GM23338 (cell line): Measurements from ENCODE around the gene CBLC. TPM values are rescaled to one million over a fixed set of nuclear protein-coding genes. Genes with fewer than 3 reads are reported as not detected.

Experiments
- ATAC-seq: fragments of 200-7000 bp; cut with Tn5 transposase; 3 replicates; pipeline ENCODE4 v1.9.1; 2020
- DNase-seq: peaks from one replicate; pipeline ENCODE4 v3.0.0-alpha.2; 2015; ENCODE audit warnings: low spot score
- H2AFZ ChIP-seq: fragments of 200-600 bp; sonication (generic); 2 replicates; pipeline ENCODE4 v1.8.0; 2016; ENCODE audit warnings: antibody characterized with exemption, mild to moderate bottlenecking, moderate library complexity
- H3F3A ChIP-seq: fragments of 200-600 bp; sonication (generic); replicated peaks from 2 replicates; pipeline ENCODE4 v1.8.0; 2017; ENCODE audit warnings: antibody characterized with exemption, mixed run types, low read depth
- H3K27ac ChIP-seq: fragments of 200-600 bp; sonication (generic); 2 replicates; pipeline ENCODE4 v1.6.1; 2016; ENCODE audit warnings: low read depth
- H3K27me3 ChIP-seq: fragments of 200-600 bp; sonication (generic); 2 replicates; pipeline ENCODE4 v1.8.0; 2016; ENCODE audit warnings: mild to moderate bottlenecking, mixed run types, moderate library complexity; ENCODE audit not compliant: insufficient read depth
- H3K36me3 ChIP-seq: fragments of 200-600 bp; sonication (generic); 2 replicates; pipeline ENCODE4 v1.8.0; 2016; ENCODE audit warnings: mild to moderate bottlenecking; ENCODE audit not compliant: insufficient read depth
- H3K4me1 ChIP-seq: fragments of 200-600 bp; sonication (generic); 2 replicates; pipeline ENCODE4 v1.8.0; 2016; ENCODE audit warnings: mild to moderate bottlenecking, moderate library complexity; ENCODE audit not compliant: insufficient read depth
- H3K4me2 ChIP-seq: fragments of 200-600 bp; sonication (generic); 2 replicates; pipeline ENCODE4 v1.7.1; 2017; ENCODE audit warnings: mixed run types
- H3K4me3 ChIP-seq: fragments of 200-600 bp; sonication (generic); 2 replicates; pipeline ENCODE4 v1.6.1; 2016; ENCODE audit warnings: mixed run types
- H3K79me2 ChIP-seq: fragments of 200-600 bp; sonication (generic); replicated peaks from 2 replicates; pipeline ENCODE4 v1.8.0; 2017; ENCODE audit warnings: mild to moderate bottlenecking; ENCODE audit not compliant: insufficient read depth
- H3K9me2 ChIP-seq: fragments of 200-600 bp; sonication (generic); 2 replicates; pipeline ENCODE4 v1.8.0; 2017; ENCODE audit not compliant: insufficient read depth
- H4K20me1 ChIP-seq: fragments of 200-600 bp; sonication (generic); replicated peaks from 2 replicates; pipeline ENCODE4 v1.8.0; 2017; ENCODE audit warnings: mild to moderate bottlenecking; ENCODE audit not compliant: insufficient read depth
- H3K27ac Mint-ChIP-seq: 2 replicates; pipeline ENCODE4 v1.8.0; 2020; ENCODE audit warnings: inconsistent platforms, mild to moderate bottlenecking, moderate library complexity, mixed read lengths
- H3K27me3 Mint-ChIP-seq: 3 replicates; pipeline ENCODE4 v1.8.0; 2022; ENCODE audit warnings: low read depth, mild to moderate bottlenecking, moderate library complexity, mixed read lengths, inconsistent platforms; ENCODE audit not compliant: insufficient read depth, poor library complexity
- H3K36me3 Mint-ChIP-seq: 3 replicates; pipeline ENCODE4 v1.8.0; 2021; ENCODE audit warnings: low read depth, mild to moderate bottlenecking, inconsistent platforms, moderate library complexity, mixed read lengths
- H3K4me1 Mint-ChIP-seq: 3 replicates; pipeline ENCODE4 v1.8.0; 2020; ENCODE audit warnings: mild to moderate bottlenecking, inconsistent platforms, mixed read lengths
- H3K4me3 Mint-ChIP-seq: 3 replicates; pipeline ENCODE4 v1.8.0; 2021; ENCODE audit warnings: moderate library complexity, mild to moderate bottlenecking, inconsistent platforms, mixed read lengths
- H3K9me3 Mint-ChIP-seq: 3 replicates; pipeline ENCODE4 v1.8.0; 2020; ENCODE audit warnings: moderate library complexity, mild to moderate bottlenecking, inconsistent platforms, mixed read lengths
- CREB1 ChIP-seq: fragments of 250-450 bp; sonication (Bioruptor Pico); IDR thresholded peaks from 2 replicates; pipeline ENCODE4 v1.5.0; 2020; ENCODE audit warnings: low read depth, mild to moderate bottlenecking, moderate library complexity
- EZH2 ChIP-seq: fragments of 200-600 bp; sonication (generic); IDR thresholded peaks from one replicate; pipeline ENCODE4 v1.8.0; 2017; ENCODE audit warnings: antibody characterized with exemption, mild to moderate bottlenecking, low read depth; ENCODE audit not compliant: unreplicated experiment
- EZH2phosphoT487 ChIP-seq: fragments of 200-600 bp; sonication (generic); IDR thresholded peaks from one replicate; pipeline ENCODE4 v1.8.1; 2018; ENCODE audit warnings: antibody characterized with exemption; ENCODE audit not compliant: unreplicated experiment
- NANOG ChIP-seq: IDR thresholded peaks from 2 replicates; pipeline ENCODE4 v1.6.1; 2016; ENCODE audit warnings: antibody characterized with exemption, borderline replicate concordance
- POLR2AphosphoS5 ChIP-seq: IDR thresholded peaks from 2 replicates; pipeline ENCODE4 v1.6.1; 2016; ENCODE audit warnings: antibody characterized with exemption, low read depth
- ZNF114 ChIP-seq: fragments of 250-450 bp; sonication (Bioruptor Pico); IDR thresholded peaks from 2 replicates; pipeline ENCODE4 v1.5.0; 2020; ENCODE audit warnings: mild to moderate bottlenecking, moderate library complexity
- polyA plus RNA-seq: library from polyadenylated mRNA; unstranded; fragments of >200 nt; fragmentation: Nextera tagmentation; extraction: Ambion mirVana; gene quantifications from 2 replicates; pipeline ENCODE4 v1.2.1, GENCODE V29; 2016
- total RNA-seq: library from RNA; depleted of rRNA; stranded (reverse); fragments of >200 nt; shearing (Covaris generic); gene quantifications from 2 replicates; pipeline ENCODE4 v1.2.3, GENCODE V29; 2014
- TF ChIP-seq, protein P1 (sequence below), 2 experiments: fragments of 200-600 bp in 1 of 2; sonication (generic) in 1 of 2; conservative IDR thresholded peaks; 2 replicates each; pipeline versions ENCODE4 v1.5.1 to v1.6.1; 2016 to 2017; ENCODE audit warnings: antibody characterized with exemption in 2 of 2, low read depth in 2 of 2, mild to moderate bottlenecking in 2 of 2, moderate library complexity in 1 of 2
- TF ChIP-seq, protein P2 (sequence below): IDR thresholded peaks from one replicate; pipeline ENCODE4 v1.6.1; 2018; ENCODE audit warnings: antibody characterized with exemption; ENCODE audit not compliant: unreplicated experiment
- TF ChIP-seq, protein P3 (sequence below): fragments of 250-450 bp; sonication (Bioruptor Pico); IDR thresholded peaks from 2 replicates; pipeline ENCODE4 v1.5.0; 2020; ENCODE audit warnings: mild to moderate bottlenecking, moderate library complexity
- TF ChIP-seq, protein P4 (sequence below): IDR thresholded peaks from 2 replicates; pipeline ENCODE4 v1.6.1; 2016; ENCODE audit warnings: antibody characterized with exemption

The CBLC gene
- total and polyA plus RNA-seq, 2 experiments from 2014 or later: 14.5 to 29.3 TPM

DNA sequence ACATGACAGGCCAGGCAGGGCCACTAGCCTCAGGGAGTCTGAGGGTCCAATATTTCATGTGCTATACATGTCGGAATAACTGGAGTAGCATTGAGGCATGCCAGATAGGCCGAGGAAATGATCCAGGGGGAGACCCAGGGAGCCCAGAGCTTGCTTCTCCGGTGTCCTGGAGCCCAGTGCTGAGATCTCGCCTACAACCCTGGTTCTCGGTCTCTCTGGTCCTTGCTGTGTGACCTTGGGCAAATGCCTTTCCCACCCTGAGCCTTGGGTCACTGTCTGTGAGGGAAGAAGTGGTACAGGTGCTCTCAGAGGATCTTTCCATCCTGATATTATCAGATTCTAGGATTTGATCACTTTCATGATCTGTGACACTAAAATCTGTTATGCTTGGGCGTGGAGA, 11.3 kb downstream of the CBLC start:
- TF ChIP-seq NANOG (no peak), EZH2 (no peak), POLR2AphosphoS5 (no peak), ZNF114 (no peak), EZH2phosphoT487 (no peak), CREB1 (CRISPR knock-in tag) (no peak)
- TF ChIP-seq, protein P1, sequence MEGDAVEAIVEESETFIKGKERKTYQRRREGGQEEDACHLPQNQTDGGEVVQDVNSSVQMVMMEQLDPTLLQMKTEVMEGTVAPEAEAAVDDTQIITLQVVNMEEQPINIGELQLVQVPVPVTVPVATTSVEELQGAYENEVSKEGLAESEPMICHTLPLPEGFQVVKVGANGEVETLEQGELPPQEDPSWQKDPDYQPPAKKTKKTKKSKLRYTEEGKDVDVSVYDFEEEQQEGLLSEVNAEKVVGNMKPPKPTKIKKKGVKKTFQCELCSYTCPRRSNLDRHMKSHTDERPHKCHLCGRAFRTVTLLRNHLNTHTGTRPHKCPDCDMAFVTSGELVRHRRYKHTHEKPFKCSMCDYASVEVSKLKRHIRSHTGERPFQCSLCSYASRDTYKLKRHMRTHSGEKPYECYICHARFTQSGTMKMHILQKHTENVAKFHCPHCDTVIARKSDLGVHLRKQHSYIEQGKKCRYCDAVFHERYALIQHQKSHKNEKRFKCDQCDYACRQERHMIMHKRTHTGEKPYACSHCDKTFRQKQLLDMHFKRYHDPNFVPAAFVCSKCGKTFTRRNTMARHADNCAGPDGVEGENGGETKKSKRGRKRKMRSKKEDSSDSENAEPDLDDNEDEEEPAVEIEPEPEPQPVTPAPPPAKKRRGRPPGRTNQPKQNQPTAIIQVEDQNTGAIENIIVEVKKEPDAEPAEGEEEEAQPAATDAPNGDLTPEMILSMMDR (conservative IDR thresholded peaks at IDR 0.05; ENCODE audit: low read depth in 2 of 2): no peak
- TF ChIP-seq, protein P2, sequence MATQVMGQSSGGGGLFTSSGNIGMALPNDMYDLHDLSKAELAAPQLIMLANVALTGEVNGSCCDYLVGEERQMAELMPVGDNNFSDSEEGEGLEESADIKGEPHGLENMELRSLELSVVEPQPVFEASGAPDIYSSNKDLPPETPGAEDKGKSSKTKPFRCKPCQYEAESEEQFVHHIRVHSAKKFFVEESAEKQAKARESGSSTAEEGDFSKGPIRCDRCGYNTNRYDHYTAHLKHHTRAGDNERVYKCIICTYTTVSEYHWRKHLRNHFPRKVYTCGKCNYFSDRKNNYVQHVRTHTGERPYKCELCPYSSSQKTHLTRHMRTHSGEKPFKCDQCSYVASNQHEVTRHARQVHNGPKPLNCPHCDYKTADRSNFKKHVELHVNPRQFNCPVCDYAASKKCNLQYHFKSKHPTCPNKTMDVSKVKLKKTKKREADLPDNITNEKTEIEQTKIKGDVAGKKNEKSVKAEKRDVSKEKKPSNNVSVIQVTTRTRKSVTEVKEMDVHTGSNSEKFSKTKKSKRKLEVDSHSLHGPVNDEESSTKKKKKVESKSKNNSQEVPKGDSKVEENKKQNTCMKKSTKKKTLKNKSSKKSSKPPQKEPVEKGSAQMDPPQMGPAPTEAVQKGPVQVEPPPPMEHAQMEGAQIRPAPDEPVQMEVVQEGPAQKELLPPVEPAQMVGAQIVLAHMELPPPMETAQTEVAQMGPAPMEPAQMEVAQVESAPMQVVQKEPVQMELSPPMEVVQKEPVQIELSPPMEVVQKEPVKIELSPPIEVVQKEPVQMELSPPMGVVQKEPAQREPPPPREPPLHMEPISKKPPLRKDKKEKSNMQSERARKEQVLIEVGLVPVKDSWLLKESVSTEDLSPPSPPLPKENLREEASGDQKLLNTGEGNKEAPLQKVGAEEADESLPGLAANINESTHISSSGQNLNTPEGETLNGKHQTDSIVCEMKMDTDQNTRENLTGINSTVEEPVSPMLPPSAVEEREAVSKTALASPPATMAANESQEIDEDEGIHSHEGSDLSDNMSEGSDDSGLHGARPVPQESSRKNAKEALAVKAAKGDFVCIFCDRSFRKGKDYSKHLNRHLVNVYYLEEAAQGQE: no peak
- TF ChIP-seq, protein P3, sequence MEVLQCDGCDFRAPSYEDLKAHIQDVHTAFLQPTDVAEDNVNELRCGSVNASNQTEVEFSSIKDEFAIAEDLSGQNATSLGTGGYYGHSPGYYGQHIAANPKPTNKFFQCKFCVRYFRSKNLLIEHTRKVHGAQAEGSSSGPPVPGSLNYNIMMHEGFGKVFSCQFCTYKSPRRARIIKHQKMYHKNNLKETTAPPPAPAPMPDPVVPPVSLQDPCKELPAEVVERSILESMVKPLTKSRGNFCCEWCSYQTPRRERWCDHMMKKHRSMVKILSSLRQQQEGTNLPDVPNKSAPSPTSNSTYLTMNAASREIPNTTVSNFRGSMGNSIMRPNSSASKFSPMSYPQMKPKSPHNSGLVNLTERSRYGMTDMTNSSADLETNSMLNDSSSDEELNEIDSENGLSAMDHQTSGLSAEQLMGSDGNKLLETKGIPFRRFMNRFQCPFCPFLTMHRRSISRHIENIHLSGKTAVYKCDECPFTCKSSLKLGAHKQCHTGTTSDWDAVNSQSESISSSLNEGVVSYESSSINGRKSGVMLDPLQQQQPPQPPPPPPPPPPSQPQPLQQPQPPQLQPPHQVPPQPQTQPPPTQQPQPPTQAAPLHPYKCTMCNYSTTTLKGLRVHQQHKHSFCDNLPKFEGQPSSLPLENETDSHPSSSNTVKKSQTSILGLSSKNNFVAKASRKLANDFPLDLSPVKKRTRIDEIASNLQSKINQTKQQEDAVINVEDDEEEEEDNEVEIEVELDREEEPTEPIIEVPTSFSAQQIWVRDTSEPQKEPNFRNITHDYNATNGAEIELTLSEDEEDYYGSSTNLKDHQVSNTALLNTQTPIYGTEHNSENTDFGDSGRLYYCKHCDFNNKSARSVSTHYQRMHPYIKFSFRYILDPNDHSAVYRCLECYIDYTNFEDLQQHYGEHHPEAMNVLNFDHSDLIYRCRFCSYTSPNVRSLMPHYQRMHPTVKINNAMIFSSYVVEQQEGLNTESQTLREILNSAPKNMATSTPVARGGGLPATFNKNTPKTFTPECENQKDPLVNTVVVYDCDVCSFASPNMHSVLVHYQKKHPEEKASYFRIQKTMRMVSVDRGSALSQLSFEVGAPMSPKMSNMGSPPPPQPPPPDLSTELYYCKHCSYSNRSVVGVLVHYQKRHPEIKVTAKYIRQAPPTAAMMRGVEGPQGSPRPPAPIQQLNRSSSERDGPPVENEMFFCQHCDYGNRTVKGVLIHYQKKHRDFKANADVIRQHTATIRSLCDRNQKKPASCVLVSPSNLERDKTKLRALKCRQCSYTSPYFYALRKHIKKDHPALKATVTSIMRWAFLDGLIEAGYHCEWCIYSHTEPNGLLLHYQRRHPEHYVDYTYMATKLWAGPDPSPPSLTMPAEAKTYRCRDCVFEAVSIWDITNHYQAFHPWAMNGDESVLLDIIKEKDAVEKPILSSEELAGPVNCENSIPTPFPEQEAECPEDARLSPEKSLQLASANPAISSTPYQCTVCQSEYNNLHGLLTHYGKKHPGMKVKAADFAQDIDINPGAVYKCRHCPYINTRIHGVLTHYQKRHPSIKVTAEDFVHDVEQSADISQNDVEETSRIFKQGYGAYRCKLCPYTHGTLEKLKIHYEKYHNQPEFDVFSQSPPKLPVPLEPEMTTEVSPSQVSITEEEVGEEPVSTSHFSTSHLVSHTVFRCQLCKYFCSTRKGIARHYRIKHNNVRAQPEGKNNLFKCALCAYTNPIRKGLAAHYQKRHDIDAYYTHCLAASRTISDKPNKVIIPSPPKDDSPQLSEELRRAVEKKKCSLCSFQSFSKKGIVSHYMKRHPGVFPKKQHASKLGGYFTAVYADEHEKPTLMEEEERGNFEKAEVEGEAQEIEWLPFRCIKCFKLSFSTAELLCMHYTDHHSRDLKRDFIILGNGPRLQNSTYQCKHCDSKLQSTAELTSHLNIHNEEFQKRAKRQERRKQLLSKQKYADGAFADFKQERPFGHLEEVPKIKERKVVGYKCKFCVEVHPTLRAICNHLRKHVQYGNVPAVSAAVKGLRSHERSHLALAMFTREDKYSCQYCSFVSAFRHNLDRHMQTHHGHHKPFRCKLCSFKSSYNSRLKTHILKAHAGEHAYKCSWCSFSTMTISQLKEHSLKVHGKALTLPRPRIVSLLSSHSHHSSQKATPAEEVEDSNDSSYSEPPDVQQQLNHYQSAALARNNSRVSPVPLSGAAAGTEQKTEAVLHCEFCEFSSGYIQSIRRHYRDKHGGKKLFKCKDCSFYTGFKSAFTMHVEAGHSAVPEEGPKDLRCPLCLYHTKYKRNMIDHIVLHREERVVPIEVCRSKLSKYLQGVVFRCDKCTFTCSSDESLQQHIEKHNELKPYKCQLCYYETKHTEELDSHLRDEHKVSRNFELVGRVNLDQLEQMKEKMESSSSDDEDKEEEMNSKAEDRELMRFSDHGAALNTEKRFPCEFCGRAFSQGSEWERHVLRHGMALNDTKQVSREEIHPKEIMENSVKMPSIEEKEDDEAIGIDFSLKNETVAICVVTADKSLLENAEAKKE (CRISPR knock-in tag): no peak
- TF ChIP-seq, protein P4, sequence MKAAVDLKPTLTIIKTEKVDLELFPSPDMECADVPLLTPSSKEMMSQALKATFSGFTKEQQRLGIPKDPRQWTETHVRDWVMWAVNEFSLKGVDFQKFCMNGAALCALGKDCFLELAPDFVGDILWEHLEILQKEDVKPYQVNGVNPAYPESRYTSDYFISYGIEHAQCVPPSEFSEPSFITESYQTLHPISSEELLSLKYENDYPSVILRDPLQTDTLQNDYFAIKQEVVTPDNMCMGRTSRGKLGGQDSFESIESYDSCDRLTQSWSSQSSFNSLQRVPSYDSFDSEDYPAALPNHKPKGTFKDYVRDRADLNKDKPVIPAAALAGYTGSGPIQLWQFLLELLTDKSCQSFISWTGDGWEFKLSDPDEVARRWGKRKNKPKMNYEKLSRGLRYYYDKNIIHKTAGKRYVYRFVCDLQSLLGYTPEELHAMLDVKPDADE: no peak
- no peak overlapping the region for H3K4me3 ChIP-seq
- H3K36me3 ChIP-seq: peaks cover 5% of the 10 kb centered on the region; the same call in 1 of the 2 replicates
- H3K27me3 ChIP-seq: no peaks in the 10 kb centered on the region
- DNase-seq: no peak
- peaks cover 6% of the 10 kb centered on the region; the same call in 1 of the 2 replicates for H3F3A ChIP-seq
- H3K27ac Mint-ChIP-seq: no peak overlapping the region
- no peaks in the 10 kb centered on the region for H3K9me3 Mint-ChIP-seq
- H2AFZ ChIP-seq: no peak overlapping the region
- no peaks in the 10 kb centered on the region for H3K9me2 ChIP-seq
- H3K4me1 ChIP-seq: no peaks in the 10 kb centered on the region
- H3K27ac ChIP-seq: no peak overlapping the region
- no peaks in the 10 kb centered on the region for H3K79me2 ChIP-seq
- no peak overlapping the region for H3K4me2 ChIP-seq
- no peaks in the 10 kb centered on the region for H4K20me1 ChIP-seq
- H3K36me3 Mint-ChIP-seq: peaks cover 36% of the 10 kb centered on the region; the same call in 2 of the 3 replicates
- no peak for ATAC-seq
- H3K4me3 Mint-ChIP-seq: no peak overlapping the region
- peaks cover 18% of the 10 kb centered on the region for H3K27me3 Mint-ChIP-seq
- peaks cover 6% of the 10 kb centered on the region; the same call in 2 of the 3 replicates for H3K4me1 Mint-ChIP-seq
